Spleen (tissue), 7 donors: ENCODE results near the gene CDYL2.

ENCODE experiments used
- POLR2A ChIP-seq, 3 donors: fragments of 450-650 bp; IDR thresholded peaks; one replicate each; pipeline ENCODE4 v1.5.1; 2017; ENCODE audit warnings: antibody characterized with exemption in 3 of 3, mild to moderate bottlenecking in 1 of 3
- POLR2AphosphoS5 ChIP-seq, 3 donors: sonication (generic); formaldehyde crosslinking; IDR thresholded peaks; one replicate each; pipeline ENCODE4 v1.5.1; 2017; ENCODE audit warnings: antibody characterized with exemption in 3 of 3
- TF ChIP-seq, protein P1 (sequence below), 11 experiments: fragments of 200-600 bp in 7 of 11; fragments of 450-650 bp in 4 of 11; sonication (generic) in 4 of 11; IDR thresholded peaks in 8 of 11; conservative IDR thresholded peaks in 3 of 11; 1 replicate in 7 of 11; 2 replicates in 4 of 11; pipeline versions ENCODE4 v1.4.0 to v1.8.0; 2016 to 2021; ENCODE audit warnings: antibody characterized with exemption in 11 of 11, inconsistent platforms in 4 of 11, mild to moderate bottlenecking in 1 of 11
- donor health status: DM: no; HTN: no; CAD: no; lungs with moderate emphysema.
- donor health status: DM: no; HTN: no; CAD: no.
- donor health status: DM: no; HTN: no; CAD: no.

DNA sequence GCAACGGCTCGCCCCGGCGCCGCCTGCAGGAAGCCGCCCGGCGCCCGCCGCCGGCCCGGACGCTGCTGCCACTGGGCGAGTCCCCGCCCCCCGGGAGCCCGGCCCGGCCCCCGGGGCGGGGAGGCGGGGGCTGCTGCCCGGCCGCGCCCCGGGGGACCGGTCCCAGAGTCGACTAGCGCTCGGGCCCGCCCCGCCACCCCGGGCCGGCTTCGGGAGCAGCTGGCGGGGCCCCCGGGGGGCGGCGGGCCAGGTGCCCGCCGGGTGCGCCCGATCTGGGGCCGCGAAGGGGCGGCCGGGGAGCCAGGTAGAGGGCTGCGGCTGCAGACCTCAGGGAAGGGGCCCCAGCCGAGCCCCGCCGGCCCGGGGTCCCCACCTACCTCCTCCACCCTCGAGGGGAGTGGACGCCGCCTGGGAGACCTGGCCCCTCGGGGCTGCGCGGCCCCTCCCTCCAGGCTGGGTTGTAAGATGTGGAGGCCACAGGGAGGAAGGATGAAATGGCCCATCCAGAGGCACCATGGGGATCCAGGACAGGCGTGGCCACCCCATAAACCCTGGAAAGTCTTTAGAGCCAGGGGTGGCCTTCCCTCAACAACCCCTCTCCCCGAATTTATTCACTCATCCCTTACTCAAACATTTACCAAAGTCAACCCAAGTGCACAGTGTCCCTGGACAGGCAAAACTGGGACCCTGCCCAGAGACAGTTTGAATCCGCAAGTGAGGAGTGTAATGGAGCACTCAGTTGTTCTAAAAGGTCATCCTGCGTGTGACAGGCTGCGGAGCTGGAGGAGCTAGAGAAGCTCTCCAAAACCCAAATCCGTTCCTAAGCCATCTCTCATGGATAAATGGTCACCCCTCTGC, at the start of gene CDYL2:
- TF ChIP-seq, protein P1, sequence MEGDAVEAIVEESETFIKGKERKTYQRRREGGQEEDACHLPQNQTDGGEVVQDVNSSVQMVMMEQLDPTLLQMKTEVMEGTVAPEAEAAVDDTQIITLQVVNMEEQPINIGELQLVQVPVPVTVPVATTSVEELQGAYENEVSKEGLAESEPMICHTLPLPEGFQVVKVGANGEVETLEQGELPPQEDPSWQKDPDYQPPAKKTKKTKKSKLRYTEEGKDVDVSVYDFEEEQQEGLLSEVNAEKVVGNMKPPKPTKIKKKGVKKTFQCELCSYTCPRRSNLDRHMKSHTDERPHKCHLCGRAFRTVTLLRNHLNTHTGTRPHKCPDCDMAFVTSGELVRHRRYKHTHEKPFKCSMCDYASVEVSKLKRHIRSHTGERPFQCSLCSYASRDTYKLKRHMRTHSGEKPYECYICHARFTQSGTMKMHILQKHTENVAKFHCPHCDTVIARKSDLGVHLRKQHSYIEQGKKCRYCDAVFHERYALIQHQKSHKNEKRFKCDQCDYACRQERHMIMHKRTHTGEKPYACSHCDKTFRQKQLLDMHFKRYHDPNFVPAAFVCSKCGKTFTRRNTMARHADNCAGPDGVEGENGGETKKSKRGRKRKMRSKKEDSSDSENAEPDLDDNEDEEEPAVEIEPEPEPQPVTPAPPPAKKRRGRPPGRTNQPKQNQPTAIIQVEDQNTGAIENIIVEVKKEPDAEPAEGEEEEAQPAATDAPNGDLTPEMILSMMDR (IDR thresholded peaks at IDR 0.05 in 8 of 11, conservative IDR thresholded peaks at IDR 0.05 in 3 of 11) = no peak
- no peak for TF ChIP-seq POLR2A (IDR thresholded peaks at IDR 0.05)
- no peak for TF ChIP-seq POLR2AphosphoS5 (IDR thresholded peaks at IDR 0.05)
